HG03103 (cell line): ENCODE measurements around the gene GRM8.
A peak's percentile ranks its signal among the peaks of the same experiment; 100 is the strongest.

ENCODE experiments used
- ATAC-seq: cut with Tn5 transposase; IDR thresholded peaks from one replicate; pipeline ENCODE4 v1.9.1; 2021; ENCODE audit warnings: low read depth; ENCODE audit not compliant: unreplicated experiment

Gene GRM8

GRCh38 chr7:126768836-126769235 is 483.9 kb downstream of the GRM8 start:
- no peak for ATAC-seq

- no peak for ATAC-seq
Observed at GRCh38 chr7:126760914-126761577, 491.7 kb downstream of the GRM8 start.

GRCh38 chr7:126755381-126755780 is 497.4 kb downstream of the GRM8 start:
- no peak for ATAC-seq

GRCh38 chr7:126750207-126750911 is 502.4 kb downstream of the GRM8 start:
- ATAC-seq: peak; percentile 49

GRCh38 chr7:126728967-126729366 is 523.8 kb downstream of the GRM8 start:
- no peak for ATAC-seq

- ATAC-seq: no peak
Observed at GRCh38 chr7:126727930-126728391, 524.8 kb downstream of the GRM8 start.

- ATAC-seq: no peak
Observed at GRCh38 chr7:126723966-126724544, 528.7 kb downstream of the GRM8 start.

GRCh38 chr7:126720232-126720631 is 532.5 kb downstream of the GRM8 start:
- peak; percentile 86 for ATAC-seq

- ATAC-seq: no peak
Observed at GRCh38 chr7:126718419-126718818, 534.3 kb downstream of the GRM8 start.

- no peak for ATAC-seq
Observed at GRCh38 chr7:126716321-126716720, 536.4 kb downstream of the GRM8 start.

- no peak for ATAC-seq
Observed at GRCh38 chr7:126715076-126715475, 537.7 kb downstream of the GRM8 start.

GRCh38 chr7:126702242-126703016 is 550.3 kb downstream of the GRM8 start:
- ATAC-seq: peak; percentile 51

GRCh38 chr7:126700807-126701604 is 551.7 kb downstream of the GRM8 start:
- ATAC-seq: peak; percentile 80

GRCh38 chr7:126699707-126700106 is 553.0 kb downstream of the GRM8 start:
- ATAC-seq: no peak

GRCh38 chr7:126698909-126699308 is 553.8 kb downstream of the GRM8 start:
- ATAC-seq: no peak

GRCh38 chr7:126698446-126698845 is 554.3 kb downstream of the GRM8 start:
- no peak for ATAC-seq

GRCh38 chr7:126696256-126697038 is 556.3 kb downstream of the GRM8 start:
- peak; percentile 37 for ATAC-seq

GRCh38 chr7:126690848-126691751 is 561.6 kb downstream of the GRM8 start:
- ATAC-seq: no peak
